Islet of Langerhans (tissue), 1 donor: ENCODE results near the gene LRRC70.
"Not testable (repeated sequence)": the region's sequence is repeated elsewhere in the genome, so short reads cannot be mapped to it uniquely, and the experiment has no call there.

ENCODE experiments used
- FAIRE-seq: peaks from one replicate; lab custom pipeline; 2011; peaks lifted over from hg19 to GRCh38; lab: Jason Lieb, UNC

LRRC70 gene

GRCh38 chr5:62578540-62578939 lies at the start of gene LRRC70:
Gene LRRC70, plus strand, starts transcription at chr5:62578819. Its CDS starts 620 bp downstream, at chr5:62579439.
- no peak for FAIRE-seq

- FAIRE-seq = no peak
Measured at GRCh38 chr5:62533597-62533996, 45.0 kb upstream of the LRRC70 start.

GRCh38 chr5:62534461-62535236 lies 44.0 kb upstream of the LRRC70 start:
- no peak for FAIRE-seq

- no peak for FAIRE-seq
Measured at GRCh38 chr5:62536232-62536631, 42.4 kb upstream of the LRRC70 start.

GRCh38 chr5:62536783-62537182 lies 41.8 kb upstream of the LRRC70 start:
- no peak for FAIRE-seq

- no peak for FAIRE-seq
Measured at GRCh38 chr5:62538017-62538942, 40.3 kb upstream of the LRRC70 start.

GRCh38 chr5:62542720-62543119 lies 35.9 kb upstream of the LRRC70 start:
- no peak for FAIRE-seq

- no peak for FAIRE-seq
Measured at GRCh38 chr5:62547945-62548630, 30.5 kb upstream of the LRRC70 start.

GRCh38 chr5:62550103-62550502 lies 28.5 kb upstream of the LRRC70 start:
- no peak for FAIRE-seq

GRCh38 chr5:62555930-62556329 lies 22.7 kb upstream of the LRRC70 start:
- FAIRE-seq = no peak

- FAIRE-seq = no peak
Measured at GRCh38 chr5:62558941-62559340, 19.7 kb upstream of the LRRC70 start.

GRCh38 chr5:62560786-62561185 lies 17.8 kb upstream of the LRRC70 start:
- FAIRE-seq = no peak

GRCh38 chr5:62561896-62562295 lies 16.7 kb upstream of the LRRC70 start:
- FAIRE-seq = no peak

- no peak for FAIRE-seq
Measured at GRCh38 chr5:62562867-62563266, 15.8 kb upstream of the LRRC70 start.

- FAIRE-seq = no peak
Measured at GRCh38 chr5:62564101-62564500, 14.5 kb upstream of the LRRC70 start.

- not testable (repeated sequence) for FAIRE-seq
Measured at GRCh38 chr5:62565740-62566139, 12.9 kb upstream of the LRRC70 start.

- no peak for FAIRE-seq
Measured at GRCh38 chr5:62568143-62568542, 10.5 kb upstream of the LRRC70 start.

- FAIRE-seq = no peak
Measured at GRCh38 chr5:62568800-62569432, 9.7 kb upstream of the LRRC70 start.

GRCh38 chr5:62569470-62569869 lies 9.1 kb upstream of the LRRC70 start:
- no peak for FAIRE-seq

- peak; percentile 36 for FAIRE-seq
Measured at GRCh38 chr5:62572918-62573514, 5.6 kb upstream of the LRRC70 start.

- no peak for FAIRE-seq
Measured at GRCh38 chr5:62574599-62574998, 4.0 kb upstream of the LRRC70 start.

GRCh38 chr5:62575066-62575465 lies 3.6 kb upstream of the LRRC70 start:
- no peak for FAIRE-seq
